Measurements from ENCODE around the gene CAMK2A.
"Not testable (repeated sequence)": the region's sequence is repeated elsewhere in the genome, so short reads cannot be mapped to it uniquely, and the experiment has no call there.

Gene CAMK2A

DNA sequence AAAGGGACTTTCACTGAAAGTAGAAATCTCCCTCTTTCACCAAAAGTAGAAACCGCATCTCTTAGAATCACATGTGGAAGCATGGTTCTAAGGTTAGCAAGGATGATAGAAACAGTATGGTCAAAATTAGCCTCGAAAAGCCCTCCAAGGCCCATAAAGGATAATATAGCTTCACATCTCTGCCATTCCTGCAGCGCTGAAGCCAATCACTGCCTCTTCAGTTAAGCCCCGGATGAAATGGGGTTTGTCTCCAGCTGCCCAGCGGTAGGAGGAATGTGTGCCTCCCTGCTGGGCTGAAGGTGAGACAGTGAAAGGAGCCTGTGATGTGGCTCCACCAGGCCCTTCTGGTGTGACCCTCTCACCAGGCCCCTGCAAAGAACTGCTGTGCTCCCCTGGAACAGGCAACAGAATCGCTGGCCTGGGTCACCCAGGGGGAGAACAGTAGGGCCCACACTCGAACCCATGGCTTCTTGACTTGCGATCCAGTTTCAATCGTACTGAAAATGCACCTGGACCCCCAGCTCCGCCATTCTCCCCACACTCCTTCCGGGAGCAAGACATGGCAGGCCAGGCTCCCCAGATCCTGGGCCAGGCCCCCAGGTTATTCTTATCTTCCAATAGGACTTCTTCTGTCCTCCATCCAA lies 47.2 kb downstream of the CAMK2A start:
- no peak overlapping the region for H3K27ac ChIP-seq
- DNase-seq (ENCODE audit: low read depth, low spot score) = no peak

DNA sequence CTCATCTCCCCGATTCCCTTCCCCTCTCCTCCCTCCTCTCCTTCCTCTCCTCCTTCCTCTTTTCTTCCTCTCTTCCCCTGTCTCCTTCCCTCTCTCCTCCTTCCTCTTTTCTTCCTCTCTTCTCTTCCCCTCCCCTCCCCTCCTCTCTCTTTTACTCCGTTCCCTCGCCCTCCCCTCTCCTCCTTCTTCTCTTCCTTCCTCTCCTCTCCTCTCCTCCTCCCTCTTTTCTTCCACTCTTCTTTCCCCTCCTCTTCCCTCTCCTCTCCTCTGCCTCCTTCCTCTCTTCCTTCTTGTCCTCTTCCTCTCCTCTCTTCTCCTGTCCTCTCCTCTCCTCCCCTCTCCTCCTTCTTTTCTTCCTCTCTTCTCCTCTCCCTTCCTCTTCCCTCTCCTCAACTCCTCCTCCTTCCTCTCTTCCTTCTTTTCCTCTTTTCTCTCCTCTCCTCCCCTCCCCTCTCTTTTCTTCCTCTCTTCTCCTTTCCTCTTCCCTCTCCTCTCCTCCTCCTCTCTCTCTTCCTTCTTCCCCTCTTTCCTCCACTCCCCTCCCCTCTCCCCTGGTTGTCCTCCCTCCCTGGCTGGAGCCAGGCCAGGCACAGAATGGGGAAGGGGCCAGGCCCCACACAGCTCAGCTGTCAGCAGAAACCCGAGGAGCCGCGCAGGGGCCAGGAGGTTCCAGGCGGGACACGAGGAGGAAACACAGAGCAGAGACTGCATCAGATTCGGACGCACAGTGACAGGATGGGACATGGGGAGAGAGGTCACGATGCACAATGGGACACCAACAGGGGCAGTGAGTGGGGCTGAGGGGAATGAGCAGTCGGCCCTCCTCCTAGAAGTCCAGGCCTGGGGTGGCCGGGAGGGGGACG lies 48.0 kb downstream of the CAMK2A start:
- no peak overlapping the region for H3K27ac ChIP-seq
- DNase-seq (ENCODE audit: low read depth, low spot score) = no peak

DNA sequence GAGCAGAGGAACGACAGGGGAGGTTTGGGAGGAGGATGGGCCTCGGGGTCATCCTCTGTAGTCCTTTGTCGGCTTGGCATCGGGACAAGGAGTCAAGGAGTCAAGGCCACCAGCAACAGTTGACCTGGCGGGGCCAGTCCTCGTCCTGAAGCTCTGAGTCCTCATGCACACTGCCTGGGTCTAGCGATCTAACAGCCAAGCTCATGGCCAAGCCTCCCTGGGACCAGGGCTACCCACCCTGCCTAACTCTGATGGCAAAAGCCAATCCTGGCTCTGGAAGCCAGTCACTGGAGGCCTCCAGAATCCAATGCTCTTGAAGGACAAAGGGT lies 49.8 kb downstream of the CAMK2A start:
- H3K27ac ChIP-seq = no peak overlapping the region
- no peak for DNase-seq (ENCODE audit: low read depth, low spot score)

DNA sequence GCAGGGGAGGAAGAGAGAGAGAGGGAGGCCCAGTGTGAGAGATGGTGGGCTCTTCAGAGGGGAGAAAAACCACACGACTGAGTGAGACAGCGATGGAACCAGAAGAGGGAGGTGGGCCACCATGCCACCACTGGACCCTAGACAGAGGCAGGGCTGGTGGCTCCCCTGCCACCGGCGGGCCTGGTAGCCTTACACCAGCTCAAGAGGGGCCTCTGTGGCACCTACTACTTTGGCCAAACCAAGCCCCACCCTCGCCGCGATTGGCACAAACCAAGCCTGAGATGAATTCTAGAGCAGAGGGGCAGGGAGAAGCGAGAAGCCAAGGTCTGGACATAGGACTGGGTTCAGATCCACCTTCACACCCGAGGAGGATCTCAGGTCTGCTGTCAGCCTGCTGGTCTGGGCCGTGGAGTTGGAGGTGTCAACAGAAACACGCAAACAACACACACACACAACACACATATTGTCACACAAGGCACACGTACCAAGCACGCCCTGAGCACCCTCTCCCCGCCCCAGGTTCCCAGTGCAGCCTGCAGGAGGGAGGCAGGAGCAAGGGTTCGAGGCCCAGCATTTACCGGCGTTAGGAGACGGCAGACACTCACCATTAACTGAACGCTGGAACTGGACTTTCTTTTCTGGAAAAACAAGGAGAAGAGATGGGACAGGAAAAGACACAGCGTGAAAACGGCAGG lies 50.3 kb downstream of the CAMK2A start:
- DNase-seq (ENCODE audit: low read depth, low spot score) = no peak
- H3K27ac ChIP-seq = no peak overlapping the region

DNA sequence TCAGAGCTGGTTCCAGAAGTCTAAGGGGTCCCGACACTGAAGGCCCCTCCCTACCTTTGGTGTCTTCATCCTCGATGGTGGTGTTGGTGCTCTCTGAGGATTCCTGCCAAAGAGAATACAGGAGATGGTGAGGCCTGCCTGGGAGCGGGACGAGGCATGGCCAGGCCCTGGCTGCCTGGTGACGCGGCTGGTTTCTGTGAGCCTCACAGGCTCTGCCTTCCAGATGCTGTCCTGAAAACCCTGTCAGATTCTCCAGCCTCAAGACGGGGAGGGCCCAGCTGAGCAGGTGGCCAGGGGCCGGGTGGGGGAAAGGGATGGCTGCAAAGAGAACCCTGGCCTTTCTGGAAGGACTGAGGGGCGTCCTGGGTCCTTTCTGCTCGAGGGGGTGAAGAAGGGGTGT lies 50.9 kb downstream of the CAMK2A start:
- DNase-seq (ENCODE audit: low read depth, low spot score) = no peak
- H3K27ac ChIP-seq = no peak overlapping the region

DNA sequence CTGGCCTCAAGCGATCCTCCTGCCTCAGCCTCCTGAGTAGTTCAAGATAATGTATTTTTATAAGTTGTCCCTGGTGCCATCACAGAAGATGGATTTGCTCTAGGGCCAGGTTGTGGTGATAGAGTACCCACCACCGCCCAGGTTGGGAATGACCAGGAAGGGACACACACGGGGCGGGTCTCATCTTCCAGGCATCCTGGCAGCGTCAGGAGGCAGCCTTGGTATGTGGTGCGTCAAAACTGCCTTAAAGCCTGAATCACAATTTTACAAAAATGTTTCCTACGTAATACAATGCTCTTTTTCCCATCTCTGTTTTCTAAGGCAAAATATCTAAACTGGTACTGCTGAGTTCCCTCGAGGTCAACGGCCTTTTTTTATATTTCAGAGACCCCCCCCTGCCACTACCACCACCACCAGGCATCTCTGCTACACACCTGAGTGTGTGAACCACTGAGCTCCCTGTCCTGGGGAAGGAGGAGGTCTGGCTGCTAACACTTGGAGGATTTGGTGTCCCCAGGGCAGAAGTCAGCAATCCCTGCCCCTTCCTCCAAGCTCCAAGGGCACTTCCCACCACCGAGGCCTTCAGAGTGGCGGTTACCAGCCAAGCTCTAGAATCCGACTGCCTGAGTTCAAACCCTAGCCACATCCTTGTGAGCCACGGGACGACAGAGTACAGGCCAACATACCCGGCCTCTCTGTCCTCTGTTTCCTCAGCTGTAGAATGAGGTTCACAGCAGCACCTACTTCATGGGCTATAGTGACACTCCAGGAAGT lies 52.4 kb downstream of the CAMK2A start:
- H3K27ac ChIP-seq = no peak overlapping the region
- no peak for DNase-seq (ENCODE audit: low read depth, low spot score)

DNA sequence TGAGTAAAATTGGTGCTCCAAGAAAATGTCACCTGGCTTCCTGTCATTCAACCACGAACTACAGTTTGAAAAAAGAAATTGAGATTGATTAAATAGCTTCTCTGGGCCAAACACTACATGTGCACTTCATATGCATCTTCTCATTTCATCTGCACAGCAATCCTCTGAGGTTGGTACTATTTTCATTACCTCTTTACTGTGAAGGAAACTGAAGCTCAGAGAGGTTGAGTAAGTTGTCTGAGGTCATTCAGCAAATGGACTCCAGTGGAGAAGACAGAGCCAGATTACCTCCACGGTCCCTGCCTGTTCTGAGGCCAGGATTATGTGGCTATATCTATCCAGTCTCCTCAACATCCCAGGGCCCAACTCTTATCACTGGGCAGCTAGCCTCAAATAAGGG lies 53.3 kb downstream of the CAMK2A start:
- H3K27ac ChIP-seq = no peak overlapping the region
- DNase-seq (ENCODE audit: low read depth, low spot score) = no peak

DNA sequence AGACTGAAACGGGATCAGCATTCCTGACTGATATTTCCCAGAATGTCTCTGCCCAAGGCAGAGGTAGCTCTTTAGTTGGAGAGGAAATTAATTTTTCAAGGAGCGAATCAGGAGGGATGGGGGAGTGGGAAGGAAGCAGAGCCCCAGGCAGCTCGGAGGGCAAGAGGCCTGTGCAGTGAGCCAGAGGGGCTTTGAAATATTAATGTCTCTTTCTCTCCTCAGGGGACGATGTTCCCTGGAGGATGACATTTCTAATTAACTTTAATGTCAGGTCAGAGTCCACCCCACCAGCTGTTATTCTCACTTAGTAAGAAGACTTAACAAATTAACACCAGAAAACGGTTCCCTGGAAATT lies 54.1 kb downstream of the CAMK2A start:
- H3K27ac ChIP-seq = no peak overlapping the region
- DNase-seq (ENCODE audit: low read depth, low spot score) = no peak

DNA sequence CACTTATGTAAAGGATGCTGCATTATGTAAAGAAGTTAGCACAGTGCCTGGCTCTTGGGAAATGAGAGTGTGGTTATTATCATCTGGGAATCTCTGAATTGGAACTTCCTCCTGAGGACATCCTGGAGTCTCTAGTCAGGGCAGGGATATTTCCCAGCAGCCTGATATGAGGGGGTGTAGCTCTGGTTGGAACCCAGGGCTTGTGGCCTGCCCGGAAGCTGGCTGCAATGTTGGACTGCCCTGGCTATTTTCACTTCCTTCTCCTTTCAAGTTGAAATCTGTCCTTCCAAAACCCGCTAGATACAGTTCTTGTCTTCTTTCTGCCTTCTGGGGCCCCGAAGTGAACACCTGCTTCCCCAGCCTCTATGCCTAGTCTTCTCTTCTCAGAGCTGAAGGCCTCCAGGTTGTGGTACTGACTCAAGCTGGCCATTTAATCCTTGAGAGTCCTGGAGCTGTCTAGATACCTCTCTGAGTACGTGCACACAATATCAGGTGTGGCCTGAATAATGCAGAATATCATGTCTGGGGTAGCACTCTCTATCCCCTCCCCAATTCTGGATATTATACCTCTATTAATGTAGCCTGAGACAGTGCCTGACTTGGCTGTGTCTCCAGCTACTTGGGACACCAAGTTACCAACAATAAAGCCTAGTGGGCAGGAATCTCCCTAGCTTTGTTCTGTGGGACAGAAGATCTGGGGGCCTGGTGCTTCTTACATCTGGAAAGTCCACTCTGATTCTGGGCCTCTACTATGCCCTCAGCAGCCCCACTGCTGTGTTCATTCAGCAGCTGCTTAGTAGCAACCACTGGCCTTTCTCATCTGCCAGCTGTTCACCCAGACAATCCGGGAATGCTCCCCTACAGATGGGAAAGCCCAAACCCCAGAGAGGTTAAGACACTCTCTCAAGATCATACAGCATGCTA lies 54.7 kb downstream of the CAMK2A start:
- H3K27ac ChIP-seq = no peak overlapping the region
- no peak for DNase-seq (ENCODE audit: low read depth, low spot score)

DNA sequence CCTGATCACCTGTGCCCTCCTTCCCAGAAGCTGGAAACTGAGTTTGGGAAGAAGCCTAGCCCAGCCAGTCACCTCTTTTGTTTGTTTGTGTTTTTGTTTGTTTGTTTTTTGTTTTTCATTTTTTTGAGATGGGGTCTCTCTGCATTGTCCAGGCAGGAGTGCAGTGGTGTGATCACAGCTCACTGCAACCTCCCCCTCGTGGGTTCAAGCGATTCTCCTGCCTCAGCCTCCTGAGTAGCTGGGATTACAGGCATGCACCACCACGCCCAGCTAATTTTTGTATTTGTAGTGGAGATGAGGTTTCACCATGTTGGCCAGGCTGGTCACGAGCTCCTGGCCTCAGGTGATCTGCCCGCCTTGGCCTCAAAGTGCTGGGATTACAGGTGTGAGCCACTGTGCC lies 55.9 kb downstream of the CAMK2A start:
- H3K27ac ChIP-seq; DNase-seq (ENCODE audit: low read depth, low spot score): not testable (repeated sequence)

DNA sequence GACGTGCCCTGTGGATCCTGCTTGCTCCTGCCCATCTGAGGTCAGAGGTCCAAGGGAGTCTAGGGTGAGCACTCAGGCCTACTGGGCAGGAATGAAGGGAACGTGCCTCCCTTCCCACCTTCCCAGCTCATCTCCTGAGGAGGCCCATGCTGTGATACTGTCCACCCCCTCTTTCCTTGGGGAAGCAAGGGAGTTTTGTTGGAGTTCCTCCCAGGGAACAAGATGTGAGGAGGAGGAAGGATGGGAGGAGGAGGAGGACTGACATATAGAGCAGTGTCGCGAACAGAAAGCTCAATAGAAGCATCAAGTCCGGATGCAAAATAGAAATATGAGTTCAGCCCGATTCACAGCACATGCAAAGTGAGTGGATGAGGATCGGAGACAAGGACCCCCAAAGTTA lies 58.7 kb downstream of the CAMK2A start:
- no peak for DNase-seq (ENCODE audit: low read depth, low spot score)
- H3K27ac ChIP-seq = no peak overlapping the region

DNA sequence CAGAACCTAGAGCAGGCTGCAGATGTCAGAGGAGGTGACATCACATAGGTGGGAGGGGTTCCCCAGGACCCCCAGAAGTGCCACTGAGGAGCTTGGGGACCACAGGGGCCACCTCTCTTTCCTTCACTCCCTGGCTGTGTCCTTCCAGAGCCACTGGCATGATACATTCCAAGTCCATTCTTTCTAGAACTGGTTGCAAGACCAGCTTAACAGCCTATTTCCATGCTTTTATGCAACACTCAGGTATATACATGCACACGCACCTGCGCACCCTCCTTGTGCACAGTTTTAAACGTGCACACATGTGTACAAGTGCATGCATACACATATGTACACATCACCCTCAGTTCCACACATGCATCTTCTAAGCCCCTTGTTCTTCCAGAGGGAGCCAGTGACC lies 60.0 kb downstream of the CAMK2A start:
- no peak overlapping the region for H3K27ac ChIP-seq
- DNase-seq (ENCODE audit: low read depth, low spot score) = no peak

DNA sequence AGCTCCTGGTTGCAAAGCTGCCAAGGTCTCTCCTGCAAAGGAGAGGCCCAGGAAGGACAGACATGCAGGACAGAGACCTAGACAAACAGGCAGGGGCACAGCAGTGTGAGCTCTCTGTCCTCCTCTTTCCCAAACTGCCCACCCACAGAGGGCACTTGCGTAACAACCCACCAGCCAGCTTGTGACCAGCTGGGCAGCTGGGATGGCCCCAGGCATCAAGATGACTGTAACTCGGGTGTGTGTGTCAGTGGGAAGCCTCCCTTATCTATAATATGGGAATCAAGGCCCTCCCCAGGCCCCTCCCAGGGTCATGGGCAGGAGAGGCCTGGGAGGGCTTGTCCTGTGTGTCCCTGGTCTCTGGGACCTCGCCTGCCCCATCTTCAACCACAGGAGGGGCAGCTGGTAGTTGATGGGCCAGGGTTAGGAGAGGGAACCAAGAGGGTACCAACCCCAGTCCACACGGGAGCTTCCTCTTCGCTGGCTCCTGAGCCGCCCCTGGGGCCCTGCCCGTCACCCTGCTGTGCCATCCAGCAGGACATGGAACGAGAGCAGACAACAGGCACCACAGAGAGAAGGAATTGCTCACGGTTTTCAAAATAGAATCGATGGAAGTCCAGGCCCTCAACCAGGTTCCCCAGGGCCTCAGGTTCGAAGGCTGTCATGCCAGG lies 61.8 kb downstream of the CAMK2A start:
- DNase-seq (ENCODE audit: low read depth, low spot score) = no peak
- no peak overlapping the region for H3K27ac ChIP-seq

DNA sequence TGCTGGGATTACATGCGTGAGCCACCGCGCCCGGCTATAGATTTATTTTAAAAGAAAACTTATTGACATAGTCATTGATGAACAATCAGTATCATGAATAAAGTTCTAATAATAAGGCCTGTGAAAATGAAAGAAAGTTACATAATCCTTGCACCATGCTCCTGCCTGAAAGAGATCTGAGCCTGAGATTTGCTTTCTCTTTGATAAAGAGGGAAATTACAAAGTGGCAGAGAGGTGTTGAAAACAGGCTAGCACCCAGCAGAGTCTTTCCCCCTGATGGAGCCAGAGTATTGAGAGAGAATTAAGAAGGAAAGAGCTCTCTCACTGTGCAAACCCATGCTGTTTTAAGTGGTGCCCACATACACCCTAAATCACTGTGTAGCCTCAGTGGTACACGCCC lies 62.5 kb downstream of the CAMK2A start:
- DNase-seq (ENCODE audit: low read depth, low spot score) = no peak
- no peak overlapping the region for H3K27ac ChIP-seq

DNA sequence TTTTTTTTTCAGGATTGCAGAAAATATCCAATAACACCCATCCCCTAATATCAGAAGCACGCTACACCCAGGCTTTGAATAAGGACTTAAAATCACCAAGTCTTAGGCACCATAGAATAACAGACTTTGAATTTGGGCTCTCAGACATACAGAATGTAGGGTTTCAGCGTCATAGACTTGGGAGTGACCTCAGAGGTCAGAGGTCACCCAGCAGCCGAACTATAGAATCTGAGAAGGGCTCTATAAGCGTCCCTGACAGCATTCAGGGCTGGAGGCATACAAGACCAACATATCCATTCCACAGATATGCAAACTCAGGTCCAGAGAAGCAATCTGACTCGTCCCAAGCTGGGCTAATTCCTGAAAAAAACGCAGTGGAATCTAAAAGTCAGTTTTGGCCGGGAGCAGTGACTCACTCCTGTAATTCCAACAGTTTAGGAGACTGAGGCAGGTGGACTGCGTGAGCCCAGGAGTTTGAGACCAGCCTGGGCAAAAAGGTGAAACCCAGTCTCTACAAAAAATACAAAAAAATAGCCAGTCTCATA lies 65.0 kb downstream of the CAMK2A start:
- no peak overlapping the region for H3K27ac ChIP-seq
- no peak for DNase-seq (ENCODE audit: low read depth, low spot score)

DNA sequence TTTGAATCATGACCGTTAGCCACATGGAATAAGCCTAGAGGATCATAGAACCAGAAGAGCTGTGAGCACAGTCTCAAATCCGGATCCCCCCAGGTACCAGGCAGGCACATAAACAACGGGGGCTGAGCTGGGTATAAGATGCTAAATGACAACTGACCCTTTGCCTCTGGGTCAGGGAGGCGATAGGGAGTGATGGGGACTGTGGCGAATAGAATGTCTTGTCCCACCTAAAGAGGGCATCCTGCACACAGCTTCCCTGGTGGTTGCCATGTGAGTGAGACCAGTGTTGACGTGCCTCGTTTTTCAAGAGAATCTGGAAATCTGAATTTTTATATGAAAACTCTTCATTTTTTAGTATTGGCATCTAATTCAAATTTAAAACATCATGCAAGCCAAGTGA lies 66.1 kb downstream of the CAMK2A start:
- no peak overlapping the region for H3K27ac ChIP-seq
- no peak for DNase-seq (ENCODE audit: low read depth, low spot score)

DNA sequence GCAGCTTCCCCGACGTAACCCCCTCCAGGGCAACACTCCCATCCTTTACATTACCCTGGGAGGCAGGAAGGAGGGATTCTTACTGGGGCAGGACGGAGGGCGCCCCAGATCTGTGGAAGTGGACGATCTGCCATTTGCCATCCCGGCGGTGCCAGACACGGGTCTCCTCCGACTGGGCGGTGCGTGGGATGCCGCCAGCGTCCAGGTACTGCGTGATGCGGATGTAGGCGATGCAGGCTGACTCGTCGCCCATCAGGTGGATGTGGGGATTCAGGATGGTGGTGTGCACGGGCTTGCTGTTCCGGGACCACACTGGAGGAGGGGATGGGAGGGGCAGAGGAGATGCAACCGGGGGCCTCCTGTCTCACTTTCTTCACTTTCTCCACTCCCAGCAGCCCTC lies 66.7 kb downstream of the CAMK2A start:
- no peak for DNase-seq (ENCODE audit: low read depth, low spot score)

DNA sequence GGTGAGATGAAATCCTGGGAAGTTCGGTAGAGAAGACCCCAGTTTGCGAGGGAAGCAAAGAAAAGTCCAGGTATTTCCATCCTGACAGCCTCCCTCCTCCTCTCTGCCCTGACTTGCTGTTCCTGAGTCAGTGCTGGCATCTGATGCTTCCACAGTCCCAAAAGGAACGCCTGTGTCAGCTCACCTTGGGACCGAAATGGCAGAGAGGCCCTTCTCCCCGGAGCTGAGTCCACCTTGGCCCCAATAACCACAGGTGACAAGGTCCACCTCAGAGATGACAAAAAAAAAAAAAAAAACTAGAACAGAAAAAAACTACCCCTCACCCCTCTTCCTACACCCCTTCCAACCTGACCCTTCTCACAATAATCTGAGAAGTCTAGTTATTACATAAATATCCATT lies 68.1 kb downstream of the CAMK2A start:
- H3K27ac ChIP-seq = no peak overlapping the region
- DNase-seq (ENCODE audit: low read depth, low spot score) = no peak

More for the DNA sequence above, 66.7 kb downstream of the CAMK2A start:
- H3K27ac ChIP-seq = no peak overlapping the region

DNA sequence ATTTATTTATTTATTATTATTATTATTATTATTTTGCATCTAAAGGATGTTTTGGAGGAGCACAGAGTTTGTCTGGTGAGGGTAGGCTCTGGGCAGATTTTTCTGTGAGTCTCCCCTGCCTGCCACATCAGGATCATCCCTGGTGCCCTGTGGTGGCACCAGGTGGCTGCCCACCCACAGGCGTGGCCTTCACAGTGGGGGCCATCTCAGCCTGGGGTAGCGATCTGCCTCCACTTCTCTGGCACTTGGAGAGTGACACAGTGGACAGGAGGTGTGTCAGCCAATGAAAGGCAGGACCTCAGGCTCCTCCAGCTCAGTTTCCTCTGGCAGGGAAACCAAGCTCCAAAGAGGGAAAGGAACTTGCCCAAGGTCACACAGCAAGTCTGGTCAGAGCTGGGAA lies 69.7 kb downstream of the CAMK2A start:
- no peak overlapping the region for H3K27ac ChIP-seq
- no peak for DNase-seq (ENCODE audit: low read depth, low spot score)
